RWPE2 (cell line): ENCODE results near the gene TEKT4.

Source experiments
- ATAC-seq: fragments of 200-7000 bp; cut with Tn5 transposase; 3 replicates; pipeline ENCODE4 v1.9.1; 2021; ENCODE audit warnings: low read depth
- DNase-seq: peaks from one replicate; pipeline ENCODE4 v3.0.0-alpha.2; 2020; ENCODE audit warnings: low spot score
- H3K27ac ChIP-seq: fragments of 450-650 bp; 2 replicates; pipeline ENCODE4 v1.5.1; 2017; ENCODE audit warnings: mild to moderate bottlenecking; ENCODE audit not compliant: poor library complexity, severe bottlenecking
- H3K27me3 ChIP-seq: fragments of 250-450 bp; sonication (Bioruptor Pico); 2 replicates; pipeline ENCODE4 v1.5.1; 2021; ENCODE audit warnings: mild to moderate bottlenecking, moderate library complexity; ENCODE audit not compliant: insufficient read depth, poor library complexity, severe bottlenecking
- H3K36me3 ChIP-seq: fragments of 250-450 bp; sonication (Bioruptor Pico); 2 replicates; pipeline ENCODE4 v1.5.1; 2020; ENCODE audit warnings: low read depth, mild to moderate bottlenecking, moderate library complexity
- H3K4me1 ChIP-seq: fragments of 250-450 bp; sonication (Bioruptor Pico); 2 replicates; pipeline ENCODE4 v1.5.1; 2021; ENCODE audit warnings: mild to moderate bottlenecking, moderate library complexity; ENCODE audit not compliant: insufficient read depth, poor library complexity, severe bottlenecking
- H3K4me3 ChIP-seq: fragments of 250-450 bp; sonication (Bioruptor Pico); 2 replicates; pipeline ENCODE4 v1.5.1; 2021; ENCODE audit warnings: mild to moderate bottlenecking, moderate library complexity; ENCODE audit not compliant: severe bottlenecking
- H3K9me3 ChIP-seq: fragments of 250-450 bp; sonication (Bioruptor Pico); 2 replicates; pipeline ENCODE4 v1.5.1; 2021; ENCODE audit warnings: mild to moderate bottlenecking, moderate library complexity; ENCODE audit not compliant: severe bottlenecking
- CTCF ChIP-seq: fragments of 450-650 bp; IDR thresholded peaks from one replicate; pipeline ENCODE4 v1.5.1; 2017; ENCODE audit warnings: mild to moderate bottlenecking, moderate library complexity; ENCODE audit not compliant: poor library complexity, severe bottlenecking

TEKT4 gene

GRCh38 chr2:94872088-94872618 lies 923 bp downstream of the TEKT4 start:
- Histone ChIP-seq H3K27ac (no peak overlapping the region), H3K4me3 (no peak overlapping the region), H3K4me1 (no peaks in the 10 kb centered on the region), H3K36me3 (no peaks in the 10 kb centered on the region), H3K27me3 (peaks cover 14% of the 10 kb centered on the region), H3K9me3 (no peaks in the 10 kb centered on the region)
- no peak for ATAC-seq
- DNase-seq, result peak; percentile 52
- TF ChIP-seq CTCF, result no peak

GRCh38 chr2:94872676-94873361 lies 1.6 kb downstream of the TEKT4 start:
- Histone ChIP-seq H3K36me3 (no peaks in the 10 kb centered on the region), H3K27me3 (peaks cover 14% of the 10 kb centered on the region), H3K27ac (no peak overlapping the region), H3K4me3 (no peak overlapping the region), H3K9me3 (no peaks in the 10 kb centered on the region), H3K4me1 (no peaks in the 10 kb centered on the region)
- ATAC-seq, result no peak
- no peak for TF ChIP-seq CTCF
- DNase-seq, result no peak

- H3K27ac ChIP-seq, result no peak overlapping the region
- no peak for TF ChIP-seq CTCF
- peaks cover 14% of the 10 kb centered on the region for H3K27me3 ChIP-seq
- H3K4me1 ChIP-seq, result no peaks in the 10 kb centered on the region
- no peak overlapping the region for H3K4me3 ChIP-seq
- peak; percentile 6; the same call in 1 of the 3 replicates for ATAC-seq
- no peaks in the 10 kb centered on the region for H3K36me3 ChIP-seq
- DNase-seq, result no peak
- H3K9me3 ChIP-seq, result no peaks in the 10 kb centered on the region
Observed at GRCh38 chr2:94873362-94874276, 2.4 kb downstream of the TEKT4 start.

GRCh38 chr2:94874277-94874997 lies 3.2 kb downstream of the TEKT4 start:
- no peak overlapping the region for H3K4me3 ChIP-seq
- ATAC-seq (peak; percentile 84), DNase-seq (peak; percentile 59)
- H3K36me3 ChIP-seq, result no peaks in the 10 kb centered on the region
- peak; percentile 83 for TF ChIP-seq CTCF
- no peak overlapping the region for H3K27ac ChIP-seq
- H3K9me3 ChIP-seq, result no peaks in the 10 kb centered on the region
- no peaks in the 10 kb centered on the region for H3K4me1 ChIP-seq
- H3K27me3 ChIP-seq, result peaks cover 14% of the 10 kb centered on the region
